ENCODE data around the gene PARP9. TPM values are rescaled to one million over a fixed set of nuclear protein-coding genes. Genes with fewer than 3 reads are reported as not detected.

The PARP9 gene
- 10 to 100 TPM; 13.2 to 14.4 TPM for total RNA-seq
- polyA plus RNA-seq (2013, experiment 1 of 2), result 35.3 TPM
- polyA plus RNA-seq (2013, experiment 2 of 2), result 35.4 TPM
- total RNA-seq, result 27.3 to 502 (median 79.0) reads per million in 172 experiments

DNA sequence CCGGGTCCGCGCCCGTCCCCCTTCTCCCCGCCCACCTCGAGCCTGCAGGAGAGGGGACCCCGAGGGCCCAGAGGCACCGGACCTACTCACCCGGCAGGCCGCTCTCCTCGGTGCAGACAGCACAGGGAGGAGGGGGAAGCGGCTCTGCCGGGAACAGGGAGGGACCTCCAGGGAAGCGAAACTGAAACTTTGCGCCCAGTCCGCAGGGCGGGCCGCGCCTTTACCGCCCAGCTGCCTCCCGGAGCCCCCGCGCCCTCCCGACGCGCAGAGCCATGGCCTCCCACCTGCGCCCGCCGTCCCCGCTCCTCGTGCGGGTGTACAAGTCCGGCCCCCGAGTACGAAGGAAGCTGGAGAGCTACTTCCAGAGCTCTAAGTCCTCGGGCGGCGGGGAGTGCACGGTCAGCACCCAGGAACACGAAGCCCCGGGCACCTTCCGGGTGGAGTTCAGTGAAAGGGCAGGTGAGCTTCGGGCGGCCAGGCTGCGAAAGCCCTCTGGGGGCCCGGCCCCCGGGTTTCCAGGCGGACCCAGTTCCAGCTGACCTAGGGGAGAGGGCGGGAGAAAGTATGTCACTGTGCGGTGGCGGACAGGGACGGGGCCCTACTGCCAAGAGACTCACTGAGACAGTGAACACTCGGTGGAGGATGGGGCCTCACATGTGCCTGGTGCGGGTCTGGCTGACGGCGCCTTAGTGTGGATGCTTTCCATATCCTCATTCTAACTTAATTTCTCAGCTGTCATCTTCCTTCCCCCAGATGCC, at the start of gene PARP9, which contains the start of gene DTX3L:
TSS of gene PARP9 (minus strand) at position 146 of the 758 bp plus-strand sequence. CDS start 4,680 bp downstream, outside the sequence.
TSS of gene DTX3L (plus strand) at position 184 of the 758 bp plus-strand sequence. CDS start at position 273, 89 bp downstream.
- Histone ChIP-seq H3K27ac (ENCODE audit: low read depth in 1 of 2, low read length in 2 of 2) (peak within 1 kb of the TSS; percentile 83 to 88), H3K4me1 (ENCODE audit: insufficient read depth, low read length) (peaks cover 67% of the 10 kb centered on the region), H3K9me3 (ENCODE audit: control insufficient read depth in 1 of 2, insufficient read depth in 1 of 2, low read length in 2 of 2) (no peaks in the 10 kb centered on the region), H3K4me3 (ENCODE audit: low read length) (peak within 1 kb of the TSS; percentile 92), H3K27me3 (ENCODE audit: control insufficient read depth in 1 of 2, insufficient read depth in 2 of 2, low read length in 2 of 2) (no peaks in the 10 kb centered on the region), H3K36me3 (ENCODE audit: insufficient read depth, low read length) (peaks cover 39% of the 10 kb centered on the region)
- POLR2A ChIA-PET, result interaction anchor here (0.5 to 8.6 kb wide), 17 partner anchors 9 to 958 kb away, joined by 3 to 94 read pairs (median 5); partner anchors contain the start of genes FAM162A, HSPBAP1, KPNA1 and PARP14
- no peaks in the 10 kb centered on the region for H3K27me3 Mint-ChIP-seq
- TF ChIP-seq, protein P1, sequence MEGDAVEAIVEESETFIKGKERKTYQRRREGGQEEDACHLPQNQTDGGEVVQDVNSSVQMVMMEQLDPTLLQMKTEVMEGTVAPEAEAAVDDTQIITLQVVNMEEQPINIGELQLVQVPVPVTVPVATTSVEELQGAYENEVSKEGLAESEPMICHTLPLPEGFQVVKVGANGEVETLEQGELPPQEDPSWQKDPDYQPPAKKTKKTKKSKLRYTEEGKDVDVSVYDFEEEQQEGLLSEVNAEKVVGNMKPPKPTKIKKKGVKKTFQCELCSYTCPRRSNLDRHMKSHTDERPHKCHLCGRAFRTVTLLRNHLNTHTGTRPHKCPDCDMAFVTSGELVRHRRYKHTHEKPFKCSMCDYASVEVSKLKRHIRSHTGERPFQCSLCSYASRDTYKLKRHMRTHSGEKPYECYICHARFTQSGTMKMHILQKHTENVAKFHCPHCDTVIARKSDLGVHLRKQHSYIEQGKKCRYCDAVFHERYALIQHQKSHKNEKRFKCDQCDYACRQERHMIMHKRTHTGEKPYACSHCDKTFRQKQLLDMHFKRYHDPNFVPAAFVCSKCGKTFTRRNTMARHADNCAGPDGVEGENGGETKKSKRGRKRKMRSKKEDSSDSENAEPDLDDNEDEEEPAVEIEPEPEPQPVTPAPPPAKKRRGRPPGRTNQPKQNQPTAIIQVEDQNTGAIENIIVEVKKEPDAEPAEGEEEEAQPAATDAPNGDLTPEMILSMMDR (IDR thresholded peaks at IDR 0.05), result no peak
- intact Hi-C loops (cut with DNase I, micrococcal nuclease), result loop anchor here (2.0 to 10.0 kb wide), 8 partner anchors 14 to 1020 kb away; partner anchors contain the start of genes POLQ (in 2 of the 2), SEC22A (in 2 of the 2), FAM162A (in 1 of the 2) and HSPBAP1 (in 1 of the 2)
- peak within 1 kb of the TSS; percentile 89 for H3K27ac Mint-ChIP-seq
- H3K4me1 Mint-ChIP-seq (ENCODE audit: low read depth), result peaks cover 85% of the 10 kb centered on the region
- ATAC-seq (ENCODE audit: poor library complexity) (peak; percentile 91), DNase-seq (peak; percentile 47 to 95 (median 76))
- H3K9me3 Mint-ChIP-seq, result no peaks in the 10 kb centered on the region
- H3K36me3 Mint-ChIP-seq (ENCODE audit: low read depth), result peaks cover 77% of the 10 kb centered on the region
- CTCF ChIA-PET, result interaction anchor here (0.9 to 7.0 kb wide), 4 partner anchors 12 to 180 kb away, joined by 3 to 45 read pairs (median 4); partner anchors contain the start of gene FAM162A
- H3K4me3 Mint-ChIP-seq, result peak within 1 kb of the TSS; percentile 95

DNA sequence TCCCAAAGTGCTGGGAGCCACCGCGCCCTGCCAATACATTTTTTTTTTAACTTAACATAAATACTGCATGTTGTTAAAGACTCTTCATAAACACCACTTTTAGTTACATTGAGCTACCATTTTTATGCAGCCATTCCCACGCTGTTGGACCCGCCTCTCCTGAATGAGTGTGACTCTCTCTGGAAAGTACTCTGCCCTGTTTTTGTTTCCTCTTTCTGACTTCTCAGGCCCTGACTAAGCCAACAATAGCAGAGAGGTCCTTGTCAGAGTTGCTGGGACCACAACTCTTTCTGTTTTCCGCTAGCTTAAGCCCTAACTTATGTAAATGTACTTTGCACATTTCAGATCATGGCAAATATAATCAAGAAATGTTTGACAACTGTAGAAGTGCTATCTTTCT, 48.6 kb upstream of the PARP9 start:
- POLR2A ChIA-PET, result no interaction called here
- ATAC-seq (ENCODE audit: poor library complexity), result no peak
- Mint-ChIP-seq H3K27me3 (no peaks in the 10 kb centered on the region), H3K9me3 (no peaks in the 10 kb centered on the region), H3K27ac (no peak overlapping the region), H3K4me3 (no peak overlapping the region), H3K36me3 (ENCODE audit: low read depth) (peaks cover 71% of the 10 kb centered on the region), H3K4me1 (ENCODE audit: low read depth) (no peaks in the 10 kb centered on the region)
- Histone ChIP-seq H3K9me3 (ENCODE audit: control insufficient read depth in 1 of 2, insufficient read depth in 1 of 2, low read length in 2 of 2) (no peaks in the 10 kb centered on the region), H3K27ac (ENCODE audit: low read depth in 1 of 2, low read length in 2 of 2) (no peak overlapping the region), H3K27me3 (ENCODE audit: control insufficient read depth in 1 of 2, insufficient read depth in 2 of 2, low read length in 2 of 2) (no peaks in the 10 kb centered on the region), H3K4me1 (ENCODE audit: insufficient read depth, low read length) (peaks cover 2% of the 10 kb centered on the region), H3K4me3 (ENCODE audit: low read length) (no peak overlapping the region), H3K36me3 (ENCODE audit: insufficient read depth, low read length) (peaks cover 57% of the 10 kb centered on the region)
- DNase-seq, result peak in 1 of 14 experiments; percentile 15
- CTCF ChIA-PET, result interaction anchor here (0.6 kb wide), 1 partner anchor 930 kb away, joined by 5 read pairs; no protein-coding TSS in a partner anchor
- intact Hi-C loops (cut with DNase I, micrococcal nuclease), result no loop called here
- TF ChIP-seq, protein P1 (IDR thresholded peaks at IDR 0.05), result no peak

DNA sequence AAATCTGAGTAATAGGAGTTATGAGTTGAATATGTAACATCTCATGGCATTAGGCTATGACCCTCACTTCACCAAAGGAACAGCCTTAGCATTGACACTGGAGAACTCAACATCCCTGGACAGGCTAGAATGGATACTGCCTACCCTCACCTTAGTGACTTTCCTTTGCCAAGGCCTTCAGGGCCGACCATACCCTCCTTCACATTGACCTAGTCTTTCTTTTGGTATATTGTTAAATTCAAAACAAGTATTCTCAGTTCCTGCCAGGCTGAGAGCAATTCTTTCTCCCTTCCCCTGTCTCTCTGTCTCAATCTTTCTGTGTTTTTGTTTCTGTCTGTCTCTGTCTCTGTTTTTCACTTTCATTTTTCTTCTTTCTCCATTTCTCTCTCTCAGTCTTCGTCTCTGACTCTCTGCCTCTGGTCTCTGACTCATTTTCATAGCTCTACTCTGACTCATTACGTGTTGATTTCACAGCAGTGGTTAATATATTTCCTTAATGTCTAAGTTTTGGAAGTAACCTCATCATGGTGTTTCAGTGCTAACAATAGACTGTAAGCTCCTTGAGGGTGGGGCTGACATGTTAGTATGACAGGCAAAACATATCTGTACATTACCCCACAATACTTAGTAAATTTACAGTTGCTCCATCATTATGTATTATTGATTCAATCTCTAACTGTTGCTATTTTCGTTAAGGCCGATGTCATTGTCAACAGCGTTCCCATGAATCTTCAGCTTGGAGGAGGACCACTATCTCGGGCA, 45.9 kb upstream of the PARP9 start:
- ATAC-seq (ENCODE audit: poor library complexity) (no peak), DNase-seq (peak in 3 of 14 experiments; percentile 14 to 40 (median 28))
- Mint-ChIP-seq H3K36me3 (ENCODE audit: low read depth) (peaks cover 62% of the 10 kb centered on the region), H3K9me3 (no peaks in the 10 kb centered on the region), H3K4me3 (no peak overlapping the region), H3K27ac (peak overlapping the region; percentile 0), H3K27me3 (no peaks in the 10 kb centered on the region), H3K4me1 (ENCODE audit: low read depth) (no peaks in the 10 kb centered on the region)
- no peaks in the 10 kb centered on the region for H3K27me3 ChIP-seq (ENCODE audit: control insufficient read depth in 1 of 2, insufficient read depth in 2 of 2, low read length in 2 of 2)
- POLR2A ChIA-PET, result interaction anchor here (0.6 kb wide), 1 partner anchor 11 kb away, joined by 3 read pairs; no protein-coding TSS in a partner anchor
- intact Hi-C loops (cut with DNase I, micrococcal nuclease), result no loop called here
- TF ChIP-seq, protein P1 (IDR thresholded peaks at IDR 0.05), result no peak
- H3K4me1 ChIP-seq (ENCODE audit: insufficient read depth, low read length), result peaks cover 2% of the 10 kb centered on the region
- no peaks in the 10 kb centered on the region for H3K9me3 ChIP-seq (ENCODE audit: control insufficient read depth in 1 of 2, insufficient read depth in 1 of 2, low read length in 2 of 2)
- no peak overlapping the region for H3K27ac ChIP-seq (ENCODE audit: low read depth in 1 of 2, low read length in 2 of 2)
- CTCF ChIA-PET, result no interaction called here
- no peak overlapping the region for H3K4me3 ChIP-seq (ENCODE audit: low read length)
- H3K36me3 ChIP-seq (ENCODE audit: insufficient read depth, low read length), result peaks cover 33% of the 10 kb centered on the region
